Thyroid gland (tissue), 4 donors: ENCODE data around the gene CABP2.

Source experiments
- POLR2A ChIP-seq, 2 donors: fragments of 450-650 bp; IDR thresholded peaks; one replicate each; pipeline ENCODE4 v1.6.1; 2017; ENCODE audit warnings: antibody characterized with exemption in 2 of 2, mild to moderate bottlenecking in 2 of 2, moderate library complexity in 1 of 2
- TF ChIP-seq, protein P1 (sequence below), 6 experiments: fragments of 200-600 bp in 3 of 6; fragments of 450-650 bp in 3 of 6; sonication (generic) in 3 of 6; IDR thresholded peaks; one replicate each; pipeline ENCODE4 v1.5.1; 2016 to 2019; ENCODE audit warnings: antibody characterized with exemption in 6 of 6, mild to moderate bottlenecking in 2 of 6, inconsistent platforms in 1 of 6, moderate library complexity in 1 of 6

DNA sequence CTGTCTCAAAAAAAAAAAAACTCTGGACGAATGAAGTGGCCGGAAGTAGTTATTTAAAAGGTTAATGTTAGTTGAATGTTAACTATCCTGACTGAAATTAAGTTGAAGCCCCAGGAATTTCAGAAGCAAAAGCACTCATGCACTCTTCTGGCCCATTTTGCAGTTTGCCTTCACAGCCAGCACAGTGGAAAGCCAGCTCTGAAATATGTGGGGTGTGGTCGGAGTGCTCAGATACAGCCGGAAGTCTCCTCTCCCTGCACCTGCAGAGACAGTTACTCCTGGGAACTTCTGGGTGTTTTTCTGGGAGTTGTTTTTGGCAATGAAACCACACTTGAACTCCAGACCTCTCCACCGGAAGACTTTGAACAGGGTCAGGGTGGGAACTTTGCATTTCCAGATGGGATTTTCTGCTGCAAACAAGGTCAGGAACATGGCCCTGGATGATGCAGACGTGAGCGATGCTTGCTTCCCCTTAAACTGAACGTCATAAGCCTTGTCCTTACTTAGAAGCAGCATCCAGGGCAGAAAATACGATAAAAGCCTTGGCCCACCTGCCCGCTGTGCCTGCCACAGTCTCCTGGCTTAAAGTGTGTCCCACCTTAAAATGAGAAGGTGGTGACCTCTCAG, 21.5 kb upstream of the CABP2 start:
- TF ChIP-seq POLR2A (IDR thresholded peaks at IDR 0.05): no peak
- TF ChIP-seq, protein P1, sequence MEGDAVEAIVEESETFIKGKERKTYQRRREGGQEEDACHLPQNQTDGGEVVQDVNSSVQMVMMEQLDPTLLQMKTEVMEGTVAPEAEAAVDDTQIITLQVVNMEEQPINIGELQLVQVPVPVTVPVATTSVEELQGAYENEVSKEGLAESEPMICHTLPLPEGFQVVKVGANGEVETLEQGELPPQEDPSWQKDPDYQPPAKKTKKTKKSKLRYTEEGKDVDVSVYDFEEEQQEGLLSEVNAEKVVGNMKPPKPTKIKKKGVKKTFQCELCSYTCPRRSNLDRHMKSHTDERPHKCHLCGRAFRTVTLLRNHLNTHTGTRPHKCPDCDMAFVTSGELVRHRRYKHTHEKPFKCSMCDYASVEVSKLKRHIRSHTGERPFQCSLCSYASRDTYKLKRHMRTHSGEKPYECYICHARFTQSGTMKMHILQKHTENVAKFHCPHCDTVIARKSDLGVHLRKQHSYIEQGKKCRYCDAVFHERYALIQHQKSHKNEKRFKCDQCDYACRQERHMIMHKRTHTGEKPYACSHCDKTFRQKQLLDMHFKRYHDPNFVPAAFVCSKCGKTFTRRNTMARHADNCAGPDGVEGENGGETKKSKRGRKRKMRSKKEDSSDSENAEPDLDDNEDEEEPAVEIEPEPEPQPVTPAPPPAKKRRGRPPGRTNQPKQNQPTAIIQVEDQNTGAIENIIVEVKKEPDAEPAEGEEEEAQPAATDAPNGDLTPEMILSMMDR (IDR thresholded peaks at IDR 0.05): no peak
